NCI-H1092 treated with DMSO at 0.1 percent for 48 hours (cell line): ENCODE measurements around the gene STPG4.
"Not testable (repeated sequence)": the region's sequence is repeated elsewhere in the genome, so short reads cannot be mapped to it uniquely, and the experiment has no call there.

Source experiments
- DNase-seq: peaks from one replicate; lab custom pipeline; 2025; lab: John Stamatoyannopoulos, UW

STPG4 gene

GRCh38 chr2:47155091-47155876 is at the start of gene STPG4:
STPG4 (minus strand) TSS chr2:47155308; CDS start chr2:47155251, 57 bp downstream.
- no peak for DNase-seq

- no peak for DNase-seq
Measured at GRCh38 chr2:47204691-47205090, 49.6 kb upstream of the STPG4 start.

- DNase-seq = no peak
Measured at GRCh38 chr2:47203995-47204394, 48.9 kb upstream of the STPG4 start.

- DNase-seq = no peak
Measured at GRCh38 chr2:47201224-47201623, 46.1 kb upstream of the STPG4 start.

GRCh38 chr2:47198985-47199451 is 43.9 kb upstream of the STPG4 start:
- DNase-seq = no peak

GRCh38 chr2:47196499-47196898 is 41.4 kb upstream of the STPG4 start:
- DNase-seq = no peak

GRCh38 chr2:47196046-47196445 is 40.9 kb upstream of the STPG4 start:
- no peak for DNase-seq

GRCh38 chr2:47195148-47195547 is 40.0 kb upstream of the STPG4 start:
- no peak for DNase-seq

- no peak for DNase-seq
Measured at GRCh38 chr2:47194410-47194809, 39.3 kb upstream of the STPG4 start.

GRCh38 chr2:47193607-47194006 is 38.5 kb upstream of the STPG4 start:
- DNase-seq = no peak

- DNase-seq = no peak
Measured at GRCh38 chr2:47190188-47190881, 35.2 kb upstream of the STPG4 start.

- no peak for DNase-seq
Measured at GRCh38 chr2:47189635-47190034, 34.5 kb upstream of the STPG4 start.

GRCh38 chr2:47187069-47187468 is 32.0 kb upstream of the STPG4 start:
- no peak for DNase-seq

- no peak for DNase-seq
Measured at GRCh38 chr2:47186351-47186750, 31.2 kb upstream of the STPG4 start.

- not testable (repeated sequence) for DNase-seq
Measured at GRCh38 chr2:47185098-47185497, 30.0 kb upstream of the STPG4 start.

GRCh38 chr2:47181176-47181575 is 26.1 kb upstream of the STPG4 start:
- DNase-seq = no peak

- DNase-seq = no peak
Measured at GRCh38 chr2:47180531-47180930, 25.4 kb upstream of the STPG4 start.

GRCh38 chr2:47179388-47179787 is 24.3 kb upstream of the STPG4 start:
- no peak for DNase-seq

- no peak for DNase-seq
Measured at GRCh38 chr2:47178341-47178740, 23.2 kb upstream of the STPG4 start.

- no peak for DNase-seq
Measured at GRCh38 chr2:47177043-47177565, 22.0 kb upstream of the STPG4 start.

GRCh38 chr2:47174733-47175361 is 19.7 kb upstream of the STPG4 start:
- DNase-seq = no peak

- DNase-seq = no peak
Measured at GRCh38 chr2:47173986-47174732, 19.1 kb upstream of the STPG4 start.
